HEK293 (cell line): ENCODE data around the gene PTPRG.

ENCODE experiments used
- ZNF658 ChIP-seq: fragments of 450-650 bp; formaldehyde crosslinking; IDR thresholded peaks from 2 replicates; pipeline ENCODE4; 2016; ENCODE audit warnings: missing biosample characterization, missing genetic modification characterization
- TF ChIP-seq, protein P1 (sequence below): sonication (generic); formaldehyde crosslinking; IDR thresholded peaks from 2 replicates; pipeline ENCODE4 v1.8.1; 2022; ENCODE audit warnings: mild to moderate bottlenecking, moderate library complexity, missing genetic modification reagents
- TF ChIP-seq, protein P2 (sequence below): fragments of 450-650 bp; formaldehyde crosslinking; IDR thresholded peaks from 2 replicates; pipeline ENCODE4 v1.5.1; 2016; ENCODE audit warnings: missing biosample characterization, missing genetic modification characterization

DNA sequence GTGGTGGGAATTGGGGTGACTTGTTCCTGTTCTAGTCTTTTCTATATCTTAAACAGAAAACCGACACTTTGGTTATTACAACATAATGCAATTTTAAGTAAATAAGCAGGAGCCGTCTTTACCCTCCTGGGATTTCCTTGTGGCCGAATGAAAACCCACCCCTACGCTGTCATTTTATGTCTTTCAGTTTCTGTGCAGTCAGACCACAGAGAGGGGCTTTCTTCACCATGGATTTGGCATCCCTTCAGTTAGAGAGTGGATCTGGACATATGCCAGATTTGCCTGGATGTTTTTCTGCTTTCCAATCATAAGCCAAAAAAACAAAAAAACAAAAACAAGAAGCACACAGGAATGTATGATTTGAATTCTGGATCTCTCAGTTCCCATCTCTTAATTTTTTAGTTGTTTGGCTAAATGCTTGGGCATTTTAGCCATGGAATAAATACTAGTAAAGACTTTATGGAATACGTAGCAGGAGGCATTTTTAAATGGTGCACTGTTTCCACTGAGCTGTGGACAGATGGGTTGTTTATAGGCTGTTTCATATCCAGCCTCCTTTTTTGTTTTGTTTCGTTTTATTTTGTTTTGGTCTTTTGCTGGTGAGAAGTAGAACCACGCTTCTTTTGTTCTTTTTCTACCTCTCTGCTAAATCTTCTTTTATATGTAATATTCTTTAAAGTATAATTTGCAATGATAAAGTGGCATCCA, 539.1 kb downstream of the PTPRG start:
- TF ChIP-seq ZNF658: no peak
- TF ChIP-seq, protein P1, sequence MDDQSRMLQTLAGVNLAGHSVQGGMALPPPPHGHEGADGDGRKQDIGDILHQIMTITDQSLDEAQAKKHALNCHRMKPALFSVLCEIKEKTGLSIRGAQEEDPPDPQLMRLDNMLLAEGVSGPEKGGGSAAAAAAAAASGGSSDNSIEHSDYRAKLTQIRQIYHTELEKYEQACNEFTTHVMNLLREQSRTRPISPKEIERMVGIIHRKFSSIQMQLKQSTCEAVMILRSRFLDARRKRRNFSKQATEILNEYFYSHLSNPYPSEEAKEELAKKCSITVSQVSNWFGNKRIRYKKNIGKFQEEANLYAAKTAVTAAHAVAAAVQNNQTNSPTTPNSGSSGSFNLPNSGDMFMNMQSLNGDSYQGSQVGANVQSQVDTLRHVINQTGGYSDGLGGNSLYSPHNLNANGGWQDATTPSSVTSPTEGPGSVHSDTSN (CRISPR knock-in tag): no peak
- TF ChIP-seq, protein P2, sequence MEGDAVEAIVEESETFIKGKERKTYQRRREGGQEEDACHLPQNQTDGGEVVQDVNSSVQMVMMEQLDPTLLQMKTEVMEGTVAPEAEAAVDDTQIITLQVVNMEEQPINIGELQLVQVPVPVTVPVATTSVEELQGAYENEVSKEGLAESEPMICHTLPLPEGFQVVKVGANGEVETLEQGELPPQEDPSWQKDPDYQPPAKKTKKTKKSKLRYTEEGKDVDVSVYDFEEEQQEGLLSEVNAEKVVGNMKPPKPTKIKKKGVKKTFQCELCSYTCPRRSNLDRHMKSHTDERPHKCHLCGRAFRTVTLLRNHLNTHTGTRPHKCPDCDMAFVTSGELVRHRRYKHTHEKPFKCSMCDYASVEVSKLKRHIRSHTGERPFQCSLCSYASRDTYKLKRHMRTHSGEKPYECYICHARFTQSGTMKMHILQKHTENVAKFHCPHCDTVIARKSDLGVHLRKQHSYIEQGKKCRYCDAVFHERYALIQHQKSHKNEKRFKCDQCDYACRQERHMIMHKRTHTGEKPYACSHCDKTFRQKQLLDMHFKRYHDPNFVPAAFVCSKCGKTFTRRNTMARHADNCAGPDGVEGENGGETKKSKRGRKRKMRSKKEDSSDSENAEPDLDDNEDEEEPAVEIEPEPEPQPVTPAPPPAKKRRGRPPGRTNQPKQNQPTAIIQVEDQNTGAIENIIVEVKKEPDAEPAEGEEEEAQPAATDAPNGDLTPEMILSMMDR (tag by site-specific recombination): no peak
